Heart left ventricle (tissue), 16 donors: Measurements from ENCODE around the gene P2RX1. TPM values are rescaled to one million over a fixed set of nuclear protein-coding genes. Genes with fewer than 3 reads are reported as not detected.
A peak's percentile ranks its signal among the peaks of the same experiment; 100 is the strongest.

Experiments
- ATAC-seq, 4 donors: fragments of 200-7000 bp; cut with Tn5 transposase; one replicate each; pipeline ENCODE4 v1.9.1; 2020 to 2022; ENCODE audit warnings: moderate library complexity in 4 of 4, mild to moderate bottlenecking in 3 of 4, moderate number of reproducible peaks in 1 of 4
- DNase-seq, 5 donors: peaks; one replicate each; pipeline ENCODE4 v3.0.0-alpha.2; 2020
- H3K27ac ChIP-seq, 12 donors: fragments of 200-600 bp; sonication (generic) in 4 of 12; one replicate each; pipeline versions ENCODE4 v1.5.0 to v1.8.0; 2016 to 2022; ENCODE audit warnings: mild to moderate bottlenecking in 2 of 12
- H3K27me3 ChIP-seq, 9 donors: fragments of 200-600 bp; sonication (generic) in 2 of 9; one replicate each; pipeline versions ENCODE4 v1.5.1 to v1.8.0; 2016 to 2022; ENCODE audit warnings: mild to moderate bottlenecking in 3 of 9
- H3K36me3 ChIP-seq, 9 donors: fragments of 200-600 bp; sonication (generic) in 2 of 9; one replicate each; pipeline versions ENCODE4 v1.5.0 to v1.8.0; 2018 to 2022; ENCODE audit warnings: mild to moderate bottlenecking in 2 of 9
- H3K4me1 ChIP-seq, 12 donors: fragments of 200-600 bp; sonication (generic) in 4 of 12; one replicate each; pipeline versions ENCODE4 v1.5.0 to v1.8.0; 2016 to 2022; ENCODE audit warnings: mild to moderate bottlenecking in 3 of 12
- H3K4me3 ChIP-seq, 12 donors: fragments of 200-600 bp; sonication (generic) in 4 of 12; one replicate each; pipeline versions ENCODE4 v1.5.0 to v1.8.0; 2017 to 2022; ENCODE audit warnings: mild to moderate bottlenecking in 9 of 12, moderate library complexity in 4 of 12
- H3K9me3 ChIP-seq, 12 donors: fragments of 200-600 bp; sonication (generic) in 4 of 12; one replicate each; pipeline versions ENCODE4 v1.5.0 to v1.8.0; 2016 to 2022; ENCODE audit warnings: mild to moderate bottlenecking in 1 of 12
- POLR2A ChIP-seq, 2 donors: fragments of 450-650 bp; IDR thresholded peaks; one replicate each; pipeline ENCODE4 v1.6.1; 2017; ENCODE audit warnings: antibody characterized with exemption in 2 of 2, mild to moderate bottlenecking in 2 of 2, moderate library complexity in 2 of 2
- WGBS, 4 donors: extraction: QIAGEN DNeasy Blood & Tissue Kit in 2 of 4; methylation state at CpG; one replicate each; pipeline versions ENCODE4 v1.1.5 to v1.1.7; 2013 to 2018; 5-methylcytosine and 5-hydroxymethylcytosine counted together
- intact Hi-C, 10 donors: fragments of 100-400 bp; cut with DNase I; formaldehyde crosslinking; loops; one replicate each; pipeline versions ENCODE4 v1.11.1 to v1.14.2; 2022
- polyA plus RNA-seq, 2 donors: library from polyadenylated mRNA; stranded (reverse); fragments of 200-250 nt; gene quantifications; one replicate each; pipeline ENCODE4 v1.2.3, GENCODE V29; 2013
- total RNA-seq, 9 donors: library from RNA; depleted of rRNA in 2 of 9; stranded (reverse); fragments of >200 nt in 2 of 9; fragmentation: NEBNext Ultra II Directional in 3 of 9; extraction: Animal tissue kit (Norgen Biotek cat#: 25700) in 3 of 9; gene quantifications; one replicate each; pipeline versions ENCODE4 v1.1.0 to v1.2.4, GENCODE V29; 2016 to 2023
- TF ChIP-seq, protein P1 (sequence below), 12 donors: fragments of 200-600 bp; sonication (generic) in 4 of 12; IDR thresholded peaks; one replicate each; pipeline versions ENCODE4 v1.5.0 to v1.8.0; 2018 to 2022; ENCODE audit warnings: antibody characterized with exemption in 12 of 12, mild to moderate bottlenecking in 5 of 12
- donor health status: ischemic (EF 13 %, LVEDD 7.1; RV severe dilation, severe dysfunction).
- donor health status: healthy with polysubstance abuse.
- donor health status: DM: no; HTN: yes; CAD: no.
- donor health status: DM: no; HTN: no; CAD: no.
- donor health status: ischemic (EF 25% LVEDD 6.9; RV normal size, moderate dysfunction).
- donor health status: ischemic (EF 25% LVEDD 5.7; RV mildly dilated, moderate dysfunction).
- donor health status: healthy.
- donor health status: DM: yes; HTN: yes; CAD: no.
- donor health status: ischemic (EF 35%, LVEDD 5.7; RV mildly dilated, moderate dysfunction).
- donor health status: nonischemic (EF 11% LVEDD 7.7; RV severe dilation, severe dysfunction).
- donor health status: DM: yes; HTN: yes; CAD: no.
- donor health status: PGD.
- donor health status: ischemic (EF 29% LVEDD 5.4; RV normal size, mild dysfunction).
- donor health status: nonischemic (EF 23%, LVEDD 6.1; RV moderate dilation, normal function).

P2RX1 gene
- total and polyA plus RNA-seq, 11 donors = 0.19 to 5.5 (median 0.52) TPM

- WGBS, 4 donors = 69 to 80% (median 74%) methylated on average over 12 to 22 of the region's 22 CpGs
- Histone ChIP-seq H3K27ac (peak overlapping the region in 7 of 12 donors; percentile 19 to 92 (median 73)), H3K9me3 (no peaks in the 10 kb centered on the region), H3K4me1 (peaks cover 4 to 88% (median 71%) of the 10 kb centered on the region in 12 donors), H3K4me3 (no peak overlapping the region), H3K36me3 (peaks cover 0 to 2% (median 0%) of the 10 kb centered on the region in 9 donors), H3K27me3 (no peaks in the 10 kb centered on the region)
- ATAC-seq (peak in 3 of 4 donors; percentile 1 to 8 (median 3)), DNase-seq (peak in 4 of 5 donors; percentile 55 to 84 (median 74))
- intact Hi-C loops = no loop called here
- TF ChIP-seq, protein P1, sequence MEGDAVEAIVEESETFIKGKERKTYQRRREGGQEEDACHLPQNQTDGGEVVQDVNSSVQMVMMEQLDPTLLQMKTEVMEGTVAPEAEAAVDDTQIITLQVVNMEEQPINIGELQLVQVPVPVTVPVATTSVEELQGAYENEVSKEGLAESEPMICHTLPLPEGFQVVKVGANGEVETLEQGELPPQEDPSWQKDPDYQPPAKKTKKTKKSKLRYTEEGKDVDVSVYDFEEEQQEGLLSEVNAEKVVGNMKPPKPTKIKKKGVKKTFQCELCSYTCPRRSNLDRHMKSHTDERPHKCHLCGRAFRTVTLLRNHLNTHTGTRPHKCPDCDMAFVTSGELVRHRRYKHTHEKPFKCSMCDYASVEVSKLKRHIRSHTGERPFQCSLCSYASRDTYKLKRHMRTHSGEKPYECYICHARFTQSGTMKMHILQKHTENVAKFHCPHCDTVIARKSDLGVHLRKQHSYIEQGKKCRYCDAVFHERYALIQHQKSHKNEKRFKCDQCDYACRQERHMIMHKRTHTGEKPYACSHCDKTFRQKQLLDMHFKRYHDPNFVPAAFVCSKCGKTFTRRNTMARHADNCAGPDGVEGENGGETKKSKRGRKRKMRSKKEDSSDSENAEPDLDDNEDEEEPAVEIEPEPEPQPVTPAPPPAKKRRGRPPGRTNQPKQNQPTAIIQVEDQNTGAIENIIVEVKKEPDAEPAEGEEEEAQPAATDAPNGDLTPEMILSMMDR (IDR thresholded peaks at IDR 0.05) = no peak
- TF ChIP-seq POLR2A (IDR thresholded peaks at IDR 0.05) = no peak
Observed at GRCh38 chr17:3890082-3890877, 26.0 kb downstream of the P2RX1 start.

DNA sequence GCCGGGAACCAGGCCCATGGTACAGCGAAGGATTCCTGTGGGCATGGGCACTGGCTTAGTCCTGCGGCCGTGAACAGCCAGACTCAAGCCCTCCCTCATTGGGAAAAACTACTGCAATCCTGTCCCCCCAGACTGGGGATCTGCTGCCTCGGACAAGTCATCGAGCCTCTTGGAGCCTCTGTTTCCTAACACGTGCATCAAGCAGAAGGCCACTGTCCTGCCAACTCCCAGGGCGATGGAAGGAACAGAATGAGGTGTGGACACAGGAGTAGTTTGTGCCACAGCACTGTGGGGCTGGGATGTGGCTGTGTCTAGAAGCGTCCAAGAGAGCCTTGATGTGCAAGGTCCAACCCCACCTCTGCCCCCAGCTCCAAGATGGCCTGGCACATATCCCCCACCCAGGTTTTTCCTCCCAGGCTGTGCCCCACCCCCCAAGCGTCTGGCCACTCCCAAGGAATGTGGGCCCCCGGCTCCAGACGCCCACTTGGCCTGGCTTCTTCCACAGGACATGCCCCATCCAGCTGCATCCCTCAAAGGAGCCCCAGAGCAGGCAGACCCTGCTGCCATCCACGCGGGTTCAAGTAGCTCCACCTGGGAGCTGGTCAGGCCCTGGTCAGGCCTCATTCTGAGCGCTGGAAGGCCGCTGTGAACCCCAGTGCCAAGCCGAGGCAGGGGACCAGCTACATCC, 26.8 kb downstream of the P2RX1 start:
- Histone ChIP-seq H3K36me3 (peaks cover 0 to 10% (median 8%) of the 10 kb centered on the region in 9 donors), H3K4me1 (peaks cover 4 to 80% (median 64%) of the 10 kb centered on the region in 12 donors)
- WGBS, 4 donors = 86 to 95% (median 87%) methylated on average over 13 to 17 of the region's 17 CpGs

GRCh38 chr17:3888343-3889171, 27.7 kb downstream of the P2RX1 start:
- peak; percentile 9 to 59 (median 32) for ATAC-seq

More for the DNA sequence above, 26.8 kb downstream of the P2RX1 start:
- TF ChIP-seq, protein P1 (IDR thresholded peaks at IDR 0.05) = no peak
- no peak for TF ChIP-seq POLR2A (IDR thresholded peaks at IDR 0.05)
- H3K4me3 ChIP-seq = no peak overlapping the region
- H3K9me3 ChIP-seq = no peaks in the 10 kb centered on the region
- H3K27me3 ChIP-seq = no peaks in the 10 kb centered on the region
- no peak for ATAC-seq
- intact Hi-C loops = no loop called here
- H3K27ac ChIP-seq = peak overlapping the region in 9 of 12 donors; percentile 52 to 92 (median 74)
- DNase-seq = no peak

More at GRCh38 chr17:3888343-3889171, 27.7 kb downstream of the P2RX1 start:
- peaks cover 0 to 19% (median 13%) of the 10 kb centered on the region in 9 donors for H3K36me3 ChIP-seq
- 51 to 64% (median 62%) methylated on average over 6 to 50 of the region's 50 CpGs for WGBS, 4 donors
- H3K4me1 ChIP-seq = peaks cover 0 to 71% (median 55%) of the 10 kb centered on the region in 12 donors
- H3K9me3 ChIP-seq = no peaks in the 10 kb centered on the region
- DNase-seq = peak; percentile 80 to 88 (median 85)
- peak in 1 of 2 donors; percentile 33 for TF ChIP-seq POLR2A (IDR thresholded peaks at IDR 0.05)
- TF ChIP-seq, protein P1 (IDR thresholded peaks at IDR 0.05) = no peak
- peak overlapping the region; percentile 22 to 92 (median 80) for H3K27ac ChIP-seq
- no peaks in the 10 kb centered on the region for H3K27me3 ChIP-seq
- intact Hi-C loops = no loop called here
- H3K4me3 ChIP-seq = peak overlapping the region in 1 of 12 donors; percentile 8
